ENCODE data around the gene SPATA6L. TPM values are rescaled to one million over a fixed set of nuclear protein-coding genes. Genes with fewer than 3 reads are reported as not detected.
A peak's percentile ranks its signal among the peaks of the same experiment; 100 is the strongest.

SPATA6L gene
- total and polyA plus RNA-seq, 2 of the 13 experiments (the other 11 are each of a cell fraction or from before 2014, with no cell fraction given): 1.1 to 1.9 TPM

GRCh38 chr9:4700091-4700490 lies 33.8 kb upstream of the SPATA6L start (continued):
- TF ChIP-seq, protein P1, sequence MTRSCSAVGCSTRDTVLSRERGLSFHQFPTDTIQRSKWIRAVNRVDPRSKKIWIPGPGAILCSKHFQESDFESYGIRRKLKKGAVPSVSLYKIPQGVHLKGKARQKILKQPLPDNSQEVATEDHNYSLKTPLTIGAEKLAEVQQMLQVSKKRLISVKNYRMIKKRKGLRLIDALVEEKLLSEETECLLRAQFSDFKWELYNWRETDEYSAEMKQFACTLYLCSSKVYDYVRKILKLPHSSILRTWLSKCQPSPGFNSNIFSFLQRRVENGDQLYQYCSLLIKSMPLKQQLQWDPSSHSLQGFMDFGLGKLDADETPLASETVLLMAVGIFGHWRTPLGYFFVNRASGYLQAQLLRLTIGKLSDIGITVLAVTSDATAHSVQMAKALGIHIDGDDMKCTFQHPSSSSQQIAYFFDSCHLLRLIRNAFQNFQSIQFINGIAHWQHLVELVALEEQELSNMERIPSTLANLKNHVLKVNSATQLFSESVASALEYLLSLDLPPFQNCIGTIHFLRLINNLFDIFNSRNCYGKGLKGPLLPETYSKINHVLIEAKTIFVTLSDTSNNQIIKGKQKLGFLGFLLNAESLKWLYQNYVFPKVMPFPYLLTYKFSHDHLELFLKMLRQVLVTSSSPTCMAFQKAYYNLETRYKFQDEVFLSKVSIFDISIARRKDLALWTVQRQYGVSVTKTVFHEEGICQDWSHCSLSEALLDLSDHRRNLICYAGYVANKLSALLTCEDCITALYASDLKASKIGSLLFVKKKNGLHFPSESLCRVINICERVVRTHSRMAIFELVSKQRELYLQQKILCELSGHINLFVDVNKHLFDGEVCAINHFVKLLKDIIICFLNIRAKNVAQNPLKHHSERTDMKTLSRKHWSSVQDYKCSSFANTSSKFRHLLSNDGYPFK (CRISPR knock-in tag; IDR thresholded peaks at IDR 0.05; ENCODE audit: borderline replicate concordance): no peak
- no peak for TF ChIP-seq ZNF670 (CRISPR knock-in tag; IDR thresholded peaks at IDR 0.05; ENCODE audit: borderline replicate concordance)
- no peak for TF ChIP-seq KDM5B (CRISPR knock-in tag; IDR thresholded peaks at IDR 0.05; ENCODE audit: borderline replicate concordance)
- TF ChIP-seq RBM22 (optimal IDR thresholded peaks at IDR 0.05; ENCODE audit: low read length): peak; percentile 48
- TF ChIP-seq, protein P2, sequence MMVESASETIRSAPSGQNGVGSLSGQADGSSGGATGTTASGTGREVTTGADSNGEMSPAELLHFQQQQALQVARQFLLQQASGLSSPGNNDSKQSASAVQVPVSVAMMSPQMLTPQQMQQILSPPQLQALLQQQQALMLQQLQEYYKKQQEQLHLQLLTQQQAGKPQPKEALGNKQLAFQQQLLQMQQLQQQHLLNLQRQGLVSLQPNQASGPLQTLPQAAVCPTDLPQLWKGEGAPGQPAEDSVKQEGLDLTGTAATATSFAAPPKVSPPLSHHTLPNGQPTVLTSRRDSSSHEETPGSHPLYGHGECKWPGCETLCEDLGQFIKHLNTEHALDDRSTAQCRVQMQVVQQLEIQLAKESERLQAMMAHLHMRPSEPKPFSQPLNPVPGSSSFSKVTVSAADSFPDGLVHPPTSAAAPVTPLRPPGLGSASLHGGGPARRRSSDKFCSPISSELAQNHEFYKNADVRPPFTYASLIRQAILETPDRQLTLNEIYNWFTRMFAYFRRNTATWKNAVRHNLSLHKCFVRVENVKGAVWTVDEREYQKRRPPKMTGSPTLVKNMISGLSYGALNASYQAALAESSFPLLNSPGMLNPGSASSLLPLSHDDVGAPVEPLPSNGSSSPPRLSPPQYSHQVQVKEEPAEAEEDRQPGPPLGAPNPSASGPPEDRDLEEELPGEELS (CRISPR knock-in tag; IDR thresholded peaks at IDR 0.05): peak; percentile 58
- TF ChIP-seq ZNF256 (CRISPR knock-in tag; conservative IDR thresholded peaks at IDR 0.05): no peak
- TF ChIP-seq NR2F1 (CRISPR knock-in tag; IDR thresholded peaks at IDR 0.05): peak; percentile 18 to 36; a peak in 2 of 4 replicates
- peak; percentile 77; the same call in 1 of the 2 replicates for TF ChIP-seq RXRA (CRISPR knock-in tag; IDR thresholded peaks at IDR 0.05)
- TF ChIP-seq REST (IDR thresholded peaks at IDR 0.05; ENCODE audit: borderline replicate concordance in 1 of 2, low read depth in 1 of 2, low read length in 2 of 2): 0 out of 4 replicates have a peak, but pooled peaks of 1 of the 2 experiments have one; percentile 28
- TF ChIP-seq KLF11 (CRISPR knock-in tag; IDR thresholded peaks at IDR 0.05): no peak
- TF ChIP-seq ZNF260 (CRISPR knock-in tag; IDR thresholded peaks at IDR 0.05; ENCODE audit: borderline replicate concordance, low read depth): no peak
- no peak for TF ChIP-seq ZZZ3 (CRISPR knock-in tag; IDR thresholded peaks at IDR 0.05; ENCODE audit: borderline replicate concordance)
- TF ChIP-seq, protein P3, sequence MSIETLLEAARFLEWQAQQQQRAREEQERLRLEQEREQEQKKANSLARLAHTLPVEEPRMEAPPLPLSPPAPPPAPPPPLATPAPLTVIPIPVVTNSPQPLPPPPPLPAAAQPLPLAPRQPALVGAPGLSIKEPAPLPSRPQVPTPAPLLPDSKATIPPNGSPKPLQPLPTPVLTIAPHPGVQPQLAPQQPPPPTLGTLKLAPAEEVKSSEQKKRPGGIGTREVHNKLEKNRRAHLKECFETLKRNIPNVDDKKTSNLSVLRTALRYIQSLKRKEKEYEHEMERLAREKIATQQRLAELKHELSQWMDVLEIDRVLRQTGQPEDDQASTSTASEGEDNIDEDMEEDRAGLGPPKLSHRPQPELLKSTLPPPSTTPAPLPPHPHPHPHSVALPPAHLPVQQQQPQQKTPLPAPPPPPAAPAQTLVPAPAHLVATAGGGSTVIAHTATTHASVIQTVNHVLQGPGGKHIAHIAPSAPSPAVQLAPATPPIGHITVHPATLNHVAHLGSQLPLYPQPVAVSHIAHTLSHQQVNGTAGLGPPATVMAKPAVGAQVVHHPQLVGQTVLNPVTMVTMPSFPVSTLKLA (IDR thresholded peaks at IDR 0.05): no peak
- TF ChIP-seq ZNF432 (CRISPR knock-in tag; IDR thresholded peaks at IDR 0.05; ENCODE audit: borderline replicate concordance): no peak
- TF ChIP-seq BHLHE40 (IDR thresholded peaks at IDR 0.05; ENCODE audit: low read length): no peak
- TF ChIP-seq ZFX (CRISPR knock-in tag; IDR thresholded peaks at IDR 0.05; ENCODE audit: low read depth): no peak
- TF ChIP-seq SCMH1 (CRISPR knock-in tag; IDR thresholded peaks at IDR 0.05; ENCODE audit: borderline replicate concordance): no peak
- no peak for TF ChIP-seq GFI1 (CRISPR knock-in tag; IDR thresholded peaks at IDR 0.05; ENCODE audit: borderline replicate concordance)
- TF ChIP-seq HOXA3 (CRISPR knock-in tag; IDR thresholded peaks at IDR 0.05): peak; percentile 67; the same call in 1 of the 2 replicates
- TF ChIP-seq ZNF672 (CRISPR knock-in tag; IDR thresholded peaks at IDR 0.05): peak; percentile 100
- TF ChIP-seq NFATC3 (CRISPR knock-in tag; IDR thresholded peaks at IDR 0.05): no peak

Data from HepG2 (cell line).